PC-3 (cell line): ENCODE measurements around the gene ZBTB33.

Experiments used
- EZH2 ChIP-seq: fragments of 300-600 bp; sonication (generic); IDR thresholded peaks from one replicate; pipeline ENCODE4 v1.6.1; 2017; ENCODE audit warnings: antibody characterized with exemption, mild to moderate bottlenecking, low read length; ENCODE audit not compliant: unreplicated experiment
- EZH2phosphoT487 ChIP-seq: fragments of 300-600 bp; sonication (generic); IDR thresholded peaks from 2 replicates; pipeline ENCODE4 v1.6.1; 2018; ENCODE audit warnings: mild to moderate bottlenecking, antibody characterized with exemption, low read length, borderline replicate concordance
- TF ChIP-seq, protein P1 (sequence below): fragments of 300-600 bp; sonication (generic); conservative IDR thresholded peaks from 2 replicates; pipeline ENCODE4 v1.5.1; 2017; ENCODE audit warnings: antibody characterized with exemption, low read depth, mild to moderate bottlenecking, low read length

DNA sequence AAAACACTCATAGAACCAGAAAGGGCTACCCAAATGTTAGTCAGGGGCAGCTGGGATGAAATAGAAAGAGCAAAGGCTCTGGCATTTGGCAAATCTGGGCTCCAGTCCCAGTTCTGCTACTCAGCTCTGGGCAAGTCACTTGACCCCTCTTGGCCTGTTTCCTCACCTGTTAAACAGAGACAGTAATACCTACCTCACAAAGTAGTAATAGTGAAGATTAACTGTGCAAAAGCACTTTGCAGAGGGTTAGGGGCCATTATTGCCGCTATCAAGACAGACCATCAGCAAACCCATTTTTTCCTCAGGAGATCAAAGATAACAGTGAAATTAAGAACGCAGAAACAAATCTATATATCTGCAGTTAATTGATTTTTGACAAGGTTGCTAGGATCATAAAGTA lies 20.6 kb downstream of the ZBTB33 start:
- TF ChIP-seq, protein P1, sequence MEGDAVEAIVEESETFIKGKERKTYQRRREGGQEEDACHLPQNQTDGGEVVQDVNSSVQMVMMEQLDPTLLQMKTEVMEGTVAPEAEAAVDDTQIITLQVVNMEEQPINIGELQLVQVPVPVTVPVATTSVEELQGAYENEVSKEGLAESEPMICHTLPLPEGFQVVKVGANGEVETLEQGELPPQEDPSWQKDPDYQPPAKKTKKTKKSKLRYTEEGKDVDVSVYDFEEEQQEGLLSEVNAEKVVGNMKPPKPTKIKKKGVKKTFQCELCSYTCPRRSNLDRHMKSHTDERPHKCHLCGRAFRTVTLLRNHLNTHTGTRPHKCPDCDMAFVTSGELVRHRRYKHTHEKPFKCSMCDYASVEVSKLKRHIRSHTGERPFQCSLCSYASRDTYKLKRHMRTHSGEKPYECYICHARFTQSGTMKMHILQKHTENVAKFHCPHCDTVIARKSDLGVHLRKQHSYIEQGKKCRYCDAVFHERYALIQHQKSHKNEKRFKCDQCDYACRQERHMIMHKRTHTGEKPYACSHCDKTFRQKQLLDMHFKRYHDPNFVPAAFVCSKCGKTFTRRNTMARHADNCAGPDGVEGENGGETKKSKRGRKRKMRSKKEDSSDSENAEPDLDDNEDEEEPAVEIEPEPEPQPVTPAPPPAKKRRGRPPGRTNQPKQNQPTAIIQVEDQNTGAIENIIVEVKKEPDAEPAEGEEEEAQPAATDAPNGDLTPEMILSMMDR, result no peak
- TF ChIP-seq EZH2phosphoT487, result no peak
- TF ChIP-seq EZH2, result no peak
